Panc1 (cell line): ENCODE results near the gene ZNF384. TPM values are rescaled to one million over a fixed set of nuclear protein-coding genes. Genes with fewer than 3 reads are reported as not detected.
A peak's percentile ranks its signal among the peaks of the same experiment; 100 is the strongest.

ENCODE experiments used
- ATAC-seq: fragments of 200-7000 bp; cut with Tn5 transposase; 2 replicates; pipeline ENCODE4 v1.9.1; 2020; ENCODE audit warnings: mild to moderate bottlenecking, moderate library complexity
- BruUV-seq: library from RNA; stranded (reverse); fragments of 400-500 nt; replicated peaks from 2 replicates; lab custom pipeline; 2021; lab: Mats Ljungman, UMichigan
- CTCF ChIA-PET: fragments of 300-600 bp; sonication (Branson Sonifier 250); formaldehyde crosslinking; loops from one replicate; lab custom pipeline; 2022; ENCODE audit warnings: antibody characterized with exemption; lab: Charles Lee
- POLR2A ChIA-PET: fragments of 300-600 bp; sonication (Branson Sonifier 250); formaldehyde crosslinking; loops from one replicate; lab custom pipeline; 2022; ENCODE audit warnings: antibody characterized with exemption; lab: Charles Lee
- DNase-seq: peaks from one replicate; pipeline ENCODE4 v3.0.0-alpha.2; 2010; ENCODE audit warnings: low read depth, low spot score
- H3K27ac ChIP-seq: 2 replicates; pipeline ENCODE4 v1.5.1; 2011; ENCODE audit warnings: mild to moderate bottlenecking, low read length, inconsistent platforms
- H3K27me3 ChIP-seq: fragments of 200-500 bp; sonication (Bioruptor generic); 2 replicates; pipeline ENCODE4 v1.6.0; 2014; ENCODE audit warnings: low read length, inconsistent platforms; ENCODE audit not compliant: control insufficient read depth, insufficient read depth
- H3K36me3 ChIP-seq: fragments of 200-500 bp; sonication (Bioruptor generic); 2 replicates; pipeline ENCODE4 v1.5.1; 2014; ENCODE audit warnings: inconsistent platforms, mild to moderate bottlenecking, low read length, moderate library complexity; ENCODE audit not compliant: control insufficient read depth, insufficient read depth
- H3K4me1 ChIP-seq: 2 replicates; pipeline ENCODE4 v1.5.1; 2011; ENCODE audit warnings: inconsistent platforms, mild to moderate bottlenecking, low read length, moderate library complexity; ENCODE audit not compliant: control insufficient read depth, insufficient read depth
- H3K4me3 ChIP-seq, 2 experiments: 2 replicates each; pipeline ENCODE4 v1.5.1; 2011 to 2012; ENCODE audit warnings: low read depth in 2 of 2, low read length in 2 of 2, mild to moderate bottlenecking in 2 of 2, inconsistent platforms in 1 of 2, moderate library complexity in 1 of 2
- H3K9me3 ChIP-seq: fragments of 200-500 bp; sonication (Bioruptor generic); 2 replicates; pipeline ENCODE4 v1.5.1; 2014; ENCODE audit warnings: low read depth, mild to moderate bottlenecking, inconsistent platforms, low read length, moderate library complexity; ENCODE audit not compliant: control insufficient read depth, insufficient read depth
- POLR2AphosphoS5 ChIP-seq: IDR thresholded peaks from 2 replicates; pipeline ENCODE4 v1.6.1; 2012; ENCODE audit warnings: mild to moderate bottlenecking, low read depth, low read length, moderate library complexity
- SIN3A ChIP-seq: IDR thresholded peaks from 2 replicates; pipeline ENCODE4 v1.6.1; 2012; ENCODE audit warnings: low read depth, mild to moderate bottlenecking, low read length, moderate library complexity, borderline replicate concordance; ENCODE audit not compliant: insufficient read depth
- TCF7L2 ChIP-seq: IDR thresholded peaks from 2 replicates; pipeline ENCODE4 v1.6.1; 2011; ENCODE audit warnings: mild to moderate bottlenecking, low read depth, low read length, inconsistent platforms
- in situ Hi-C: cut with HindIII; loops from 2 replicates; pipeline ENCODE4 v1.10.0; 2016; ENCODE audit warnings: low sequenced_read_pairs, low pct_unique_long_range_greater_than_20kb
- intact Hi-C: fragments of 100-400 bp; cut with micrococcal nuclease; formaldehyde crosslinking; loops from one replicate; pipeline ENCODE4 v1.10.0; 2022; ENCODE audit not compliant: unreplicated experiment
- total RNA-seq: library from RNA; stranded (reverse); gene quantifications from one replicate; pipeline ENCODE4 v1.2.1, GENCODE V29; 2021; ENCODE audit not compliant: unreplicated experiment
- TF ChIP-seq, protein P1 (sequence below): fragments of 450-650 bp; IDR thresholded peaks from 2 replicates; pipeline ENCODE4 v1.5.1; 2017; ENCODE audit warnings: mild to moderate bottlenecking
- TF ChIP-seq, protein P2 (sequence below), 2 experiments: IDR thresholded peaks; 2 replicates each; pipeline ENCODE4 v1.6.1; 2011 to 2012; ENCODE audit warnings: low read depth in 2 of 2, control low read depth in 1 of 2, low read length in 1 of 2, mild to moderate bottlenecking in 1 of 2, moderate library complexity in 1 of 2; ENCODE audit not compliant: insufficient read depth in 1 of 2

Gene ZNF384
- total RNA-seq, 1 experiment from 2014 or later: 54.3 TPM

DNA sequence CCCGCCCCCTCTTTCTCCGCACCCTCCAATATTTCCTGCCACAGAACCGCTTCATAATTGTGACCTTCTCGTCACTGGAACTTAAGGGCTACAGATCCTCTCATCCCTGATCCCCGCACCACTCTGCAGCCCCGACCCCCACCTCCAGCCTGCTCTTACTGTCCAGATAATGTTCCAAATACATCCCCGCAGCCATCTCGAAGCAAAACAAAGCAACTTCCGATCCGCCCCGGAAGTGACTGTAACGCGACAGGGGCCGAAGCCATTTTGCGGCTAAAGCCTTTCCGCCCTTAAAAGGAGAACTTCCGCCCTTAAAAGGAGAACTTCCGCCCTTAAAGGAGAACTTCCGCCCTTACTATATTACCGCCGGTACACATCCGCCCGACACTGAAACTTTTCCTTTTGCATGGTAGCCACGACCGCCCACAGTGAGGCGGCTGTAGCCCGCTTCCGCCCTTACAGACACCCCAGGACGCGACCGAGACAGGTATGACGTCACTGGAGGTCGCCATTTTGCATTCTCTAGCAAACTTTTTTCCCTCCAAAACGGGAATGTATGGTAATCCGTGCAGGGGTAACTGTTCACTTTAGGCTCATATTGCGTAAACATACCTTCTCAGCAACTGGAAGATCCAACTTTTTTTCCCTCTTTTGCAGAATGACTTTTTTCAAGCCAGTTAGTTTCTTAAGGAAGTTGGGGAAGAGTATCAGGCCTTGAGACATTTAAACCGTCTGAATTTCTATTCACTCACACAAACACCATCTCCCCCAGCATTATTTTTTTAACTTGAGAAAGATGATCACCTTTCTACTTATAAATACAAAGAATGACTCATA, 26.1 kb downstream of the ZNF384 start, which contains the start of gene ING4:
Gene ING4 (minus strand): TSS at position 214 of the 837 bp plus-strand sequence. CDS start 18 bp downstream, at position 196.
- in situ Hi-C loops: no loop called here
- POLR2A ChIA-PET: no interaction called here
- Histone ChIP-seq H3K4me1 (peaks cover 4% of the 10 kb centered on the region; the same call in 1 of the 2 replicates), H3K27ac (peak within 1 kb of the TSS; percentile 89), H3K27me3 (no peaks in the 10 kb centered on the region), H3K9me3 (no peaks in the 10 kb centered on the region), H3K36me3 (peaks cover 7% of the 10 kb centered on the region), H3K4me3 (peak within 1 kb of the TSS; percentile 86 to 91)
- DNase-seq (peak; percentile 90), ATAC-seq (peak; percentile 100)
- TF ChIP-seq, protein P1, sequence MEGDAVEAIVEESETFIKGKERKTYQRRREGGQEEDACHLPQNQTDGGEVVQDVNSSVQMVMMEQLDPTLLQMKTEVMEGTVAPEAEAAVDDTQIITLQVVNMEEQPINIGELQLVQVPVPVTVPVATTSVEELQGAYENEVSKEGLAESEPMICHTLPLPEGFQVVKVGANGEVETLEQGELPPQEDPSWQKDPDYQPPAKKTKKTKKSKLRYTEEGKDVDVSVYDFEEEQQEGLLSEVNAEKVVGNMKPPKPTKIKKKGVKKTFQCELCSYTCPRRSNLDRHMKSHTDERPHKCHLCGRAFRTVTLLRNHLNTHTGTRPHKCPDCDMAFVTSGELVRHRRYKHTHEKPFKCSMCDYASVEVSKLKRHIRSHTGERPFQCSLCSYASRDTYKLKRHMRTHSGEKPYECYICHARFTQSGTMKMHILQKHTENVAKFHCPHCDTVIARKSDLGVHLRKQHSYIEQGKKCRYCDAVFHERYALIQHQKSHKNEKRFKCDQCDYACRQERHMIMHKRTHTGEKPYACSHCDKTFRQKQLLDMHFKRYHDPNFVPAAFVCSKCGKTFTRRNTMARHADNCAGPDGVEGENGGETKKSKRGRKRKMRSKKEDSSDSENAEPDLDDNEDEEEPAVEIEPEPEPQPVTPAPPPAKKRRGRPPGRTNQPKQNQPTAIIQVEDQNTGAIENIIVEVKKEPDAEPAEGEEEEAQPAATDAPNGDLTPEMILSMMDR: no peak
- TF ChIP-seq, protein P2, sequence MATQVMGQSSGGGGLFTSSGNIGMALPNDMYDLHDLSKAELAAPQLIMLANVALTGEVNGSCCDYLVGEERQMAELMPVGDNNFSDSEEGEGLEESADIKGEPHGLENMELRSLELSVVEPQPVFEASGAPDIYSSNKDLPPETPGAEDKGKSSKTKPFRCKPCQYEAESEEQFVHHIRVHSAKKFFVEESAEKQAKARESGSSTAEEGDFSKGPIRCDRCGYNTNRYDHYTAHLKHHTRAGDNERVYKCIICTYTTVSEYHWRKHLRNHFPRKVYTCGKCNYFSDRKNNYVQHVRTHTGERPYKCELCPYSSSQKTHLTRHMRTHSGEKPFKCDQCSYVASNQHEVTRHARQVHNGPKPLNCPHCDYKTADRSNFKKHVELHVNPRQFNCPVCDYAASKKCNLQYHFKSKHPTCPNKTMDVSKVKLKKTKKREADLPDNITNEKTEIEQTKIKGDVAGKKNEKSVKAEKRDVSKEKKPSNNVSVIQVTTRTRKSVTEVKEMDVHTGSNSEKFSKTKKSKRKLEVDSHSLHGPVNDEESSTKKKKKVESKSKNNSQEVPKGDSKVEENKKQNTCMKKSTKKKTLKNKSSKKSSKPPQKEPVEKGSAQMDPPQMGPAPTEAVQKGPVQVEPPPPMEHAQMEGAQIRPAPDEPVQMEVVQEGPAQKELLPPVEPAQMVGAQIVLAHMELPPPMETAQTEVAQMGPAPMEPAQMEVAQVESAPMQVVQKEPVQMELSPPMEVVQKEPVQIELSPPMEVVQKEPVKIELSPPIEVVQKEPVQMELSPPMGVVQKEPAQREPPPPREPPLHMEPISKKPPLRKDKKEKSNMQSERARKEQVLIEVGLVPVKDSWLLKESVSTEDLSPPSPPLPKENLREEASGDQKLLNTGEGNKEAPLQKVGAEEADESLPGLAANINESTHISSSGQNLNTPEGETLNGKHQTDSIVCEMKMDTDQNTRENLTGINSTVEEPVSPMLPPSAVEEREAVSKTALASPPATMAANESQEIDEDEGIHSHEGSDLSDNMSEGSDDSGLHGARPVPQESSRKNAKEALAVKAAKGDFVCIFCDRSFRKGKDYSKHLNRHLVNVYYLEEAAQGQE (IDR thresholded peaks at IDR 0.05; ENCODE audit: insufficient read depth in 1 of 2, low read depth in 2 of 2, low read length in 1 of 2): no peak
- TF ChIP-seq SIN3A (no peak), POLR2AphosphoS5 (peak; percentile 52), TCF7L2 (0 out of 2 replicates have a peak, but pooled peaks have one; percentile 47)
- BruUV-seq: no TSS peak
- CTCF ChIA-PET: interaction anchor here (0.6 kb wide), 1 partner anchor 979 kb away, joined by 3 read pairs; no protein-coding TSS in a partner anchor
- intact Hi-C loops: no loop called here

DNA sequence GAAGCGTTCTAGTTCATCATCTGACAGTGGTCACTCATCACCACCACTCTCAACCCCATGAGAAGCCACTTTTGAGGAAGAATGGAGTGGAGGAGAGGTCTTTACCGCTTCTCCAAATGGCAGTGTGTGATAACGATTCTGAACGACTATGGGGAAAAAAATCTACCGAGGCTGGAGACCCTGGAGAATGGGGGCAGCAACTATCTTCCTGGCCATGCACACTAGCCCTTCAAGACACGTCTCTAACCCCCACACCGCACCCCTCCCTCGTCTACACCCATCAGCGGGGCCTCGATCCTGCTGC, 26.6 kb downstream of the ZNF384 start:
- DNase-seq: no peak
- no peak for TF ChIP-seq TCF7L2
- TF ChIP-seq, protein P1: no peak
- no peak for TF ChIP-seq POLR2AphosphoS5
- TF ChIP-seq SIN3A: no peak
- TF ChIP-seq, protein P2 (IDR thresholded peaks at IDR 0.05; ENCODE audit: insufficient read depth in 1 of 2, low read depth in 2 of 2, low read length in 1 of 2): no peak
- peak; percentile 75 for ATAC-seq
- Histone ChIP-seq H3K27me3 (no peaks in the 10 kb centered on the region), H3K4me1 (peaks cover 4% of the 10 kb centered on the region; the same call in 1 of the 2 replicates), H3K36me3 (peaks cover 7% of the 10 kb centered on the region), H3K4me3 (peak overlapping the region; percentile 86 to 91), H3K27ac (peak overlapping the region; percentile 77), H3K9me3 (no peaks in the 10 kb centered on the region)
- in situ Hi-C loops (no loop called here), intact Hi-C loops (no loop called here)
- ChIA-PET POLR2A (no interaction called here), CTCF (no interaction called here)
- no TSS peak for BruUV-seq
